ENCODE measurements around the gene CEP170. TPM values are rescaled to one million over a fixed set of nuclear protein-coding genes. Genes with fewer than 3 reads are reported as not detected.

CEP170 gene
- 87.3 and 124 TPM in 2 replicates for total RNA-seq (2014; rRNA removed; shearing (Covaris generic); ENCODE audit: low replicate concordance)

DNA sequence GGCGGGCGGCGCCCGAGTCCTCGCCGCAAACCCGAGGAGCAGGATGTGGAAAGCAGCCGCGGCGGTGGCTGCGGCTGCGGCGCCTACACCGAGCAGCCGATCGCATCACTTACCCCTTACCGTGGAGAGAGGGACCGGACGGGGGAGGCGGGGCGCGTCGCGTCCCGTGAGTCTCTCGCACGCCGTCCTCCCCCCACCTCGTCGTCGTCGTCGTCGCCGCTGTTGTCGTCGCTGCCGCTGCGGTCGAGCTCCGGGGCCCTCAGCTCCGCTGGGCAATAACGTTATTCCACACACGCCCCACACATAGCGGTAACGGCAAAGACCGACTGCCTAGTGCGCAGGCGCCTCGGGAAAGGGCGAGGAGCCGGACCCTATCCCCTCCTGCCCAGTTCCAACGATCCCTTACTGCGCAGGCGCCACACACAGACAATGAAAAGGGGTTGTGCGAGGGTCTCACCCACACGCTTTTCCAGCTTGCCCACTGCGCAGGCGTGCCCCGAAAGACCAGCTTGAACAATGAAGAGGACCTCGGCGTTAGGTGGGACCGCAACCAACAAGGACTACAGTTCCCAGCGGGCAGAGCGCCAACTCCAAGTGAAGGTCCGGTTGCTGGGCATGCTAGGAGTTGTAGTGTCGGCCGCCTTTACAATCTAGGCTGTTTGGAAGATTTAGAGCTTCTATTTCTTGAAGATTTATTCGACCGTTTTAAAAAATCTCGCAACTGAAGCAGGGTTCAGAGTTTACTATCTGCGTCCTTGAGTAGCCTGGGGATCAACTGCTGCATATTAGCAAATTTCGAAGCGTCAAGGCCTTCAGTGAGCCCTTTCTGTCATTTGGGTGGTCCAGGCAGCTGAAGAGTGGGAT, at the start of gene CEP170:
Gene CEP170, minus strand, starts transcription at position 355 of the 864 bp plus-strand sequence. CDS start 30,001 bp downstream, outside the sequence.
- Histone ChIP-seq H4K20me1 (ENCODE audit: insufficient read depth, low read depth, low read length) (no peaks in the 10 kb centered on the region), H3K9ac (ENCODE audit: low read length) (peak within 1 kb of the TSS; percentile 81), H3K4me2 (ENCODE audit: low read depth, low read length, poor library complexity, severe bottlenecking) (peak within 1 kb of the TSS; percentile 88), H2AFZ (ENCODE audit: low read length) (peak within 1 kb of the TSS; percentile 54; the same call in 1 of the 2 replicates), H3K4me3 (ENCODE audit: low read length) (peak within 1 kb of the TSS; percentile 77), H3K27ac (ENCODE audit: low read length) (peak within 1 kb of the TSS; percentile 86), H3K9me2 (replicated peaks; ENCODE audit: insufficient read depth, low read length) (no peaks in the 10 kb centered on the region), H3K4me1 (ENCODE audit: low read length) (peaks cover 47% of the 10 kb centered on the region), H3K36me3 (ENCODE audit: insufficient read depth, low read length) (peaks cover 7% of the 10 kb centered on the region; the same call in 1 of the 2 replicates), H3K9me3 (ENCODE audit: low read length) (no peaks in the 10 kb centered on the region), H3K27me3 (ENCODE audit: low read length) (no peaks in the 10 kb centered on the region), H3K79me2 (ENCODE audit: low read length) (peaks cover 90% of the 10 kb centered on the region)
- peak; percentile 98 for DNase-seq

DNA sequence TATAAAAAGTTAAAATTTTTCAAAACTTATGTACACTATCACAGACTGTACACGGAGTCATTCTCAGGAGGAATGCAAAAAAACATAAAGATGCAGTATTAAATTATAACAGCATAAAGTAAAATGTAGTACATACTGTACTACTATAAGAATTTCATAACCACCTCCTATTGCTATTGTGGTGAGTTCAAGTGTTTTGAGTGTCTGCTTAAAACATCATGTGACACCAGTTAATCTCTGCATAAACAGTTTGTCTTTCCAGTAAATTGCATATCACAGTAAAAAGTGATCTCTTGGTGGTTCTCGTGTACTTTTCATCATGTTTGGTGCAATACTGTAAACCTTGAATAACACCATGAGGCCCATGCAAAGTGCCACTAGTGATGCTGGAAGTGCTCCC, 46.0 kb upstream of the CEP170 start:
- Histone ChIP-seq H3K9me2 (replicated peaks; ENCODE audit: insufficient read depth, low read length) (no peaks in the 10 kb centered on the region), H3K27ac (ENCODE audit: low read length) (no peak overlapping the region), H3K4me2 (ENCODE audit: low read depth, low read length, poor library complexity, severe bottlenecking) (no peak overlapping the region), H3K36me3 (ENCODE audit: insufficient read depth, low read length) (peaks cover 4% of the 10 kb centered on the region; the same call in 1 of the 2 replicates), H3K9me3 (ENCODE audit: low read length) (no peaks in the 10 kb centered on the region), H3K4me1 (ENCODE audit: low read length) (no peaks in the 10 kb centered on the region), H3K4me3 (ENCODE audit: low read length) (no peak overlapping the region), H3K79me2 (ENCODE audit: low read length) (peaks cover 2% of the 10 kb centered on the region; the same call in 1 of the 2 replicates), H3K9ac (ENCODE audit: low read length) (no peak overlapping the region), H3K27me3 (ENCODE audit: low read length) (no peaks in the 10 kb centered on the region), H2AFZ (ENCODE audit: low read length) (no peak overlapping the region), H4K20me1 (ENCODE audit: insufficient read depth, low read depth, low read length) (no peaks in the 10 kb centered on the region)
- no peak for DNase-seq

DNA sequence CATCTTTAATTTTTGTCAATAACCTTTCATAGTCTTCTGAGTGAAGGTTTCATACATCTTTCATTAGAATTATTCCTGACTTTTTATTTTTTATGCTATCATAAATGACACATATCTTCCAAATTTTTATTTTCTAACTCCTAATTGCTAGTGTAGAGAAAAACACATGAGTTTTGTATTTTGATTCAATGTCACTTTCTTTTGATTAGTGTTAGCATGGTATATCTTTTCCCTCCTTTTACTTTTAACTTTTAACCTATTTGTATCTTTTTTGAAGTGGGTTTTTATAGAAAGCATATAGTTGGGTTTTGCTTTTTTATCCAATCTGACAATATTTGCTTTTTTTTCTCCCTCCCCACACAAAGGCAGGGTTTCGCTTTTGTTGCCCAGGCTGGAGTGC, 44.0 kb upstream of the CEP170 start:
- DNase-seq: no peak
- Histone ChIP-seq H3K4me1 (ENCODE audit: low read length) (no peaks in the 10 kb centered on the region), H3K4me3 (ENCODE audit: low read length) (no peak overlapping the region), H4K20me1 (ENCODE audit: insufficient read depth, low read depth, low read length) (no peaks in the 10 kb centered on the region), H3K9me3 (ENCODE audit: low read length) (peaks cover 3% of the 10 kb centered on the region; the same call in 1 of the 2 replicates), H2AFZ (ENCODE audit: low read length) (no peak overlapping the region), H3K27me3 (ENCODE audit: low read length) (no peaks in the 10 kb centered on the region), H3K79me2 (ENCODE audit: low read length) (peaks cover 2% of the 10 kb centered on the region; the same call in 1 of the 2 replicates), H3K36me3 (ENCODE audit: insufficient read depth, low read length) (peaks cover 13% of the 10 kb centered on the region), H3K9me2 (replicated peaks; ENCODE audit: insufficient read depth, low read length) (no peaks in the 10 kb centered on the region), H3K27ac (ENCODE audit: low read length) (no peak overlapping the region), H3K9ac (ENCODE audit: low read length) (no peak overlapping the region), H3K4me2 (ENCODE audit: low read depth, low read length, poor library complexity, severe bottlenecking) (no peak overlapping the region)

DNA sequence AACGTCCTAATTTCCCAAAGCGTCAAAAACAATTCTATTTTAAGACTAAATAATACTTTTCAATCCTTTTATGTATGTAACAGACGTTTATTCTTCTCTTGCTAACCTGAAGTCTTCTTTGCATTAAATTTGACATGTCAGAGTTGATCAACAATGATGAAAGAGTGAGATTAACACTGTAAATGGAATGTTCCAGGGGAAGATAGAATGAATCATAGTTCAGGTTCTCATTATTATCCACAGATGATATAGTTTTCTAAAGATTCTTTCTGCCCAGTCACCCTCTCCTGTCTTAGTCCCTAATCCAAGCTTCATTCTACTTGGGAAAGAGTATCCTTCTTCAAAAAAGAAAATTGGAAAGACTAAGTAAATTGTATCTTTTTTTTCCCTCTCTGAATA, 39.6 kb upstream of the CEP170 start:
- no peaks in the 10 kb centered on the region for H4K20me1 ChIP-seq (ENCODE audit: insufficient read depth, low read depth, low read length)
- H3K27me3 ChIP-seq (ENCODE audit: low read length): no peaks in the 10 kb centered on the region
- H3K9me2 ChIP-seq (replicated peaks; ENCODE audit: insufficient read depth, low read length): no peaks in the 10 kb centered on the region
- H3K4me3 ChIP-seq (ENCODE audit: low read length): no peak overlapping the region
- no peak for DNase-seq
- peaks cover 2% of the 10 kb centered on the region; the same call in 1 of the 2 replicates for H3K79me2 ChIP-seq (ENCODE audit: low read length)
- no peak overlapping the region for H2AFZ ChIP-seq (ENCODE audit: low read length)
- H3K9me3 ChIP-seq (ENCODE audit: low read length): peaks cover 16% of the 10 kb centered on the region; the same call in 1 of the 2 replicates
- H3K4me2 ChIP-seq (ENCODE audit: low read depth, low read length, poor library complexity, severe bottlenecking): no peak overlapping the region
- H3K9ac ChIP-seq (ENCODE audit: low read length): no peak overlapping the region
- peaks cover 30% of the 10 kb centered on the region for H3K36me3 ChIP-seq (ENCODE audit: insufficient read depth, low read length)
- no peaks in the 10 kb centered on the region for H3K4me1 ChIP-seq (ENCODE audit: low read length)
- no peak overlapping the region for H3K27ac ChIP-seq (ENCODE audit: low read length)

DNA sequence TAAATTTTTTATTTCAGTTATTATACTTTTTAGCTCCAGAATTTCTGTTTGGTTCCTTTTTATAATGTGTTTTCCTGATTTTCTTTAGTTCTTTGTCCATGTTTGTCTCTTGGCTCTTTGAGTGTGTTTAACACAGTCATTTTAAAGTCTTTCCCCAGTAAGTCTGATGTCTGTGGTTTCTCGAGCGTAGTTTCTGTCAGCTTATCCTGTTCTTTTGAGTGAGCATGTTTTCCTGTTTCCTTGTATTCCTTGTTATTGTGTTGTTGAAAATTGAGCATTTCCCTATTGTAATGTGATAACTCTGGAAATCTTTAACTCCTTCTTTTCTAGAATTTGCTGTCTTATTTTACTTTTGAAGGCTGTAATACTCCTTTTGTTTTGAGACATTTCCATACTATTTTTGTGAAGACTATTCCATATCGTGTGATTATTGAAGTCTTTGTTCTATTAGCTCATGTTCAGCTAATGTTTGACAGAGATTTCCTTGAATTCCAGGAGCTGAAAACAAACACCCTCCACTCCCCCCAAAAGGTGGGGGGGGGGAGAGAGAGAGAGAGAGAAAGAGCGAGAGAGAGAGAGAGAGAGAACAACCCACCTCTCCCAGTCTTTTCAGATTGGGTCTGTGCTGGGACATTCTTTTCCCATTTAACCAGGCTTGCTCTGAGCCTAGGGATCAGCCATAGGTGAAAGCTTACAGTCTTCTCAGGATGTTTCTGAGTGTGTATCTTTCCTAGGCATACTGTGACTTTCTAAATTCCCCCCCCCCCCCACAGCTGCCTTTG, 39.1 kb upstream of the CEP170 start:
- H4K20me1 ChIP-seq (ENCODE audit: insufficient read depth, low read depth, low read length): no peaks in the 10 kb centered on the region
- no peaks in the 10 kb centered on the region for H3K4me1 ChIP-seq (ENCODE audit: low read length)
- H3K79me2 ChIP-seq (ENCODE audit: low read length): peaks cover 2% of the 10 kb centered on the region; the same call in 1 of the 2 replicates
- no peak overlapping the region for H2AFZ ChIP-seq (ENCODE audit: low read length)
- H3K9me2 ChIP-seq (replicated peaks; ENCODE audit: insufficient read depth, low read length): no peaks in the 10 kb centered on the region
- no peak overlapping the region for H3K4me3 ChIP-seq (ENCODE audit: low read length)
- no peak overlapping the region for H3K27ac ChIP-seq (ENCODE audit: low read length)
- DNase-seq: no peak
- peaks cover 29% of the 10 kb centered on the region for H3K36me3 ChIP-seq (ENCODE audit: insufficient read depth, low read length)
- no peak overlapping the region for H3K4me2 ChIP-seq (ENCODE audit: low read depth, low read length, poor library complexity, severe bottlenecking)
- H3K9ac ChIP-seq (ENCODE audit: low read length): no peak overlapping the region
- H3K27me3 ChIP-seq (ENCODE audit: low read length): no peaks in the 10 kb centered on the region
- H3K9me3 ChIP-seq (ENCODE audit: low read length): peaks cover 16% of the 10 kb centered on the region; the same call in 1 of the 2 replicates

DNA sequence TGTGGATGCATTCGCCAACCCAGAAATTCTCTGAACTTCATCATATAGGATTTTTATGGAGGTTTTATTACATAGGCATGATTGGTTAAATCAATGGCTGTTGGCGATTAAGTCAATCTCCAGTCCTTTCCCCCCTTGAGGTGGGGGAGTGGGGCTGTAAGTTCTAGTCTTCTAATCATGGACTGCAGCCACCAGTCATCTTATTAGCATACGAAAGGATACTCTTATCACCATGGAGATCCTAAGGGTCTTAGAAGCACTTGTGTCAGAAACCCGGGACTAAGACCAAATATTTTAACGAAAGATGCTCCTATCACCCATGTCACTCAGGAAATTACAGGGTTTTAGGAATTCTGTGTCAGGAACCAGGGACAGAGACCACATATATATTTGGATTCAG, 37.0 kb upstream of the CEP170 start:
- no peaks in the 10 kb centered on the region for H3K9me2 ChIP-seq (replicated peaks; ENCODE audit: insufficient read depth, low read length)
- no peaks in the 10 kb centered on the region for H3K27me3 ChIP-seq (ENCODE audit: low read length)
- H2AFZ ChIP-seq (ENCODE audit: low read length): no peak overlapping the region
- peaks cover 10% of the 10 kb centered on the region for H3K4me1 ChIP-seq (ENCODE audit: low read length)
- peaks cover 26% of the 10 kb centered on the region for H3K36me3 ChIP-seq (ENCODE audit: insufficient read depth, low read length)
- no peak overlapping the region for H3K4me2 ChIP-seq (ENCODE audit: low read depth, low read length, poor library complexity, severe bottlenecking)
- H3K79me2 ChIP-seq (ENCODE audit: low read length): peaks cover 5% of the 10 kb centered on the region; the same call in 1 of the 2 replicates
- peaks cover 16% of the 10 kb centered on the region; the same call in 1 of the 2 replicates for H3K9me3 ChIP-seq (ENCODE audit: low read length)
- no peaks in the 10 kb centered on the region for H4K20me1 ChIP-seq (ENCODE audit: insufficient read depth, low read depth, low read length)
- DNase-seq: no peak
- no peak overlapping the region for H3K9ac ChIP-seq (ENCODE audit: low read length)
- H3K27ac ChIP-seq (ENCODE audit: low read length): no peak overlapping the region
- no peak overlapping the region for H3K4me3 ChIP-seq (ENCODE audit: low read length)

DNA sequence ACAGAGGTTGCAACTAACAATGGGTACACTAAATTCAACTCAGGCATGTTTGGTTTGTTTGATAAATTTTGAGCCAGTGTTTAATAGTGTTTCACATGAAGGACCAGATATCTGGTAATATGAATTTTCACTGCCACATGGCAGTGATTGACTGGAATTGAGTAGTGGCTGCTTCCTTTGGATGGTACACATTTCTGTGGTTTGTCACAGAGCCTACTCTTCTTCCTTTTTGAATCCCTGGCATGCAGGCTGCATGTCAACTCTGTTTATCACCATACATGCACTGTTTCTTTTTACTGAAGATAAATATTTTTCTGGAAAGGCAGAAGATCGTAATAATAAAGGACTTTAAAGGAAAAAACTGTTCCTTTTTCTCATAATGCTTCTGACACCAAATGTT, 36.2 kb upstream of the CEP170 start:
- H3K27ac ChIP-seq (ENCODE audit: low read length): no peak overlapping the region
- H3K4me2 ChIP-seq (ENCODE audit: low read depth, low read length, poor library complexity, severe bottlenecking): no peak overlapping the region
- H3K4me1 ChIP-seq (ENCODE audit: low read length): peaks cover 19% of the 10 kb centered on the region
- peaks cover 5% of the 10 kb centered on the region; the same call in 1 of the 2 replicates for H3K79me2 ChIP-seq (ENCODE audit: low read length)
- H3K27me3 ChIP-seq (ENCODE audit: low read length): no peaks in the 10 kb centered on the region
- H3K4me3 ChIP-seq (ENCODE audit: low read length): no peak overlapping the region
- H3K9ac ChIP-seq (ENCODE audit: low read length): no peak overlapping the region
- no peaks in the 10 kb centered on the region for H4K20me1 ChIP-seq (ENCODE audit: insufficient read depth, low read depth, low read length)
- no peaks in the 10 kb centered on the region for H3K9me2 ChIP-seq (replicated peaks; ENCODE audit: insufficient read depth, low read length)
- H3K9me3 ChIP-seq (ENCODE audit: low read length): peaks cover 16% of the 10 kb centered on the region; the same call in 1 of the 2 replicates
- H3K36me3 ChIP-seq (ENCODE audit: insufficient read depth, low read length): peaks cover 26% of the 10 kb centered on the region
- DNase-seq: no peak
- no peak overlapping the region for H2AFZ ChIP-seq (ENCODE audit: low read length)
